Stimulated activated CD4-positive, alpha-beta T cell treated with anti-CD3 and anti-CD28 coated beads, Interleukin-1b, Interleukin-23, amount 100 ng/mL, for 24 hours (primary cell): Measurements from ENCODE around the gene SCUBE3.

Source experiments
- DNase-seq, 4 experiments: peaks; one replicate each; pipeline ENCODE4 v3.0.0-alpha.2; 2020; ENCODE audit warnings: low read depth in 4 of 4, low spot score in 1 of 4

Gene SCUBE3

DNA sequence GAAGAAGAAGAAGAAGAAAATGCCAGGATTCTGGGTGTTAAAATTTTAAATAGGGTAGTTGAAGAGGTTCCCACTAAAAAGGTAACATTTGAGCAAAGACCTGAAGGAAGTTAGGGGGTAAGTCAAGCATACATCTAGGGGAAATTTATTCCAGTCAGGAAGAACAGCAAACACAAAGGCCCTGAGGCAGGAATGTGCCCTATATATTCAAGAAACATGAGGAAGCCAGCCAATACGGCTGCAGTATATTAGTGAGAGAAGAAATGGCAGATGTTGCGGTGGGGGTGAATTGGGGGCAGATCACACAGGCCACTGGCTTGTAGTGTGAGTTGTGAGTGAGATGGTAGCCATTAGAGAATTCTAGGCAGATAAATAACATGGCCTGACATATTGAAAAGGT, 51.8 kb downstream of the SCUBE3 start:
- DNase-seq, result no peak

- DNase-seq, result no peak
Measured at GRCh38 chr6:35267446-35267845, 53.7 kb downstream of the SCUBE3 start.

DNA sequence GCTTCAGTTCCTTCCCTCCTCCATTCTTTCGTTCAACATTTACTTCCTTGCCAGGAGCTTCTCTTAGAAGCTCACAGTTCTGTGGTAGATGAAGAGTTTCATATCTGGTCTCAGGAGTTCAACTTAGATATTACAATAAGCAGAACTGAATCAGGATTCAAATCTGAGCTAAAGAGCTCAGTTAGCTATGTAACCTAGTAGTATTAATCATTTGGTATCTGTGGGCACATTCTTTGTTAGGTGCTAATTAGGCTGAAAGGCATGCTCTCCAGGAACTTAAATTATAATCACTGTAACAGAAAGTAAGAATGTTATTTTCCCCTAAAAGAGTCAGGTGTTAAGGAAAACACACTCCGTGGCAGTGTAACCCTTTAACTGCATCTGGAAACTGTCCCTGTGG, 54.1 kb downstream of the SCUBE3 start:
- no peak for DNase-seq

- DNase-seq, result no peak
Measured at GRCh38 chr6:35272005-35272404, 58.2 kb downstream of the SCUBE3 start.

DNA sequence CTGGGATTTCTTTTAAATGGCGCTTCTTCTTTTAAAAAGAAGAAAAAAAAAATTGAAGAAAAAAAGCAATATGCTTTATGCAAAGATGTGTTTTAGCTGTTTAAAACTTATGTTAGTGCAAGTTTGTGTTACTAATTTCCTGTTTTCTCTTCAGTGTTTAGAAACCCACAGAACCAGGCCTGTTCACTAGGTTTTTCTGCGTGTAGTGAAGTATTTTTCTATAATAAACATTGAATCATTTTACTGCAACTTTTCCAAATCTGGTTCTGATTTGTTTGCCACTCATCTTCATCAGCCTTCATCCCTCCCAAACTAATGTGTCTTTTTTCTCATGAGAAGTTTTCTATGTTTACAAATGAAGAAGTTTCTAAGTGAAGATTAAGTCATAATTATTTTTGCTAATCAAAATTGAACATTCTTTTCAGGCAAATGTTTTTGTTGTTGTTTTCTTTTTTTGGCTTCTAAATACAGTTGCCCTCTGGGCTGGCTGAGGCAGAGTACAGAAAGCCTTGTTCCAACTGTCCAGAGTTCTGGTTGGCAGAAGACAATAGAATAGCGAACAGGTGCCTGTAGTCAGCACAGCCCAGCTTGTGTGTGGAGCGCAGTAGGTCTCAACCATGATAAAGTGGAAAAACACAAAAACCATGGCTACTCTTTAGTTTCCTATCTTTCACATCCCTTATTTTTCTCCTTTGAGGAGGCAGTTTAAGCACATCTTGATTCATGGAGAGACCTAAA, 60.2 kb downstream of the SCUBE3 start:
- DNase-seq, result no peak

DNA sequence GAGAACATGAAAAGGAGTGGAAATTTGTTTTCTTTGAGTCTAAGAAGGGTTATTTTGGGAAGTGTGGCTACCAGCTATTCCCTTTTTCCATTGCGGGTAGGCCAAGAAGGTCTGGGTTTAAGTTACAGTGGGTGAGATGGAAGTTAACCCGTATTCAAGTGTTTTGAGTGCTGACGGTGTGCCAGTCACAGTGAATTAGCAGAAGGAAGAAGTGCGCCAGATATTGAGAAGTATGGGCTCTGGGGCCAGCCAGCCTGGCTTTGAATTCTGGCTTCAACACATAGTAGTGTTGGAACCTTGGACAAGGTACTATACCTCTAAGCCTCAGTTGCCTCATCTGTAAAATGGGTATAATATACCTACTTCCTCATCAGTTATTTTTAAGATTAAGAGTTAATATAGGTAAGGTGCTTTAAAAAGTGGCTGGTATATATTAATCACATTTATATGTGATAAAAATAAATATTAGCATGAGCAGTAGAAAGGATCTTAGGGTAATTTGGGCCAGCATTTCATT, 62.0 kb downstream of the SCUBE3 start:
- DNase-seq, result no peak

GRCh38 chr6:35278708-35279107, 65.0 kb downstream of the SCUBE3 start:
- DNase-seq, result no peak

DNA sequence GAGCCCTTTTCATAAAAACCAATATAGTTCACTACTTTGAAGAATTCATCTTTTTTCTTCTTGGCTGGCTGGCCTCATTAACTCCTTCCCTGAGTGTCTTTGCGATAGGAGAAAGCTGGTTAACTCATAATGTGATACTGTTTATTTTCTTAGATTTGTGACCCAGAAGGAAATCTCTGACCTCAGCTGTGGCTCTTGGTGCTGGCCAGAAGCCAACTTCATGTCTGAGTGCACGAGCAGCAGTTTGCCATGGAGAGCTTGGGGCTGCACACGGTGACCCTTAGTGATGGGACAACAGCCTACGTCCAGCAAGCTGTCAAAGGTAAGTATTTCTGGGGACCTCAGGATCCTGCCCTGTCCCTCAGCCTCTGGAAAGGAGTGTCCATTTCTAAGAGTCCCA, 67.1 kb downstream of the SCUBE3 start:
- DNase-seq, result no peak

- DNase-seq, result no peak
Measured at GRCh38 chr6:35282472-35282871, 68.7 kb downstream of the SCUBE3 start.

DNA sequence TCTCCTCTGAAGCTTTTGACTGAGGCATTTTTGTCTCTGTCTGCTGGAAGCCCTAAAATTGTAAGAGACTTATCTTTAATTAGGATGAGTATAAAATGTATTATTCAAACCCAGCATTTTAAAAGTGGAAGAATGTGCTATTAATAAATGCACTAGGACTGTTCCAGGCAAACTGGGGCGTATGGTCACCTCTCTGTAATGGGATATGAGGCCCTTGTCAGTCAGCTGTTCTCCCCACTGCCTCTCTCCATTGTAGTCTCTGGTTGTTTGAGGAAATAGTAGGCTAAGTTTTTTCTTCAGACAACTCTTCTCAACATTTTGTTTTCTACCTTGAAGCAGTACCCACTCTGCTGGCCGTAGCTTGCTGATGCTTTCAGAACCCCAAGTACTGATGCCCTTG, 69.6 kb downstream of the SCUBE3 start:
- DNase-seq, result no peak

DNA sequence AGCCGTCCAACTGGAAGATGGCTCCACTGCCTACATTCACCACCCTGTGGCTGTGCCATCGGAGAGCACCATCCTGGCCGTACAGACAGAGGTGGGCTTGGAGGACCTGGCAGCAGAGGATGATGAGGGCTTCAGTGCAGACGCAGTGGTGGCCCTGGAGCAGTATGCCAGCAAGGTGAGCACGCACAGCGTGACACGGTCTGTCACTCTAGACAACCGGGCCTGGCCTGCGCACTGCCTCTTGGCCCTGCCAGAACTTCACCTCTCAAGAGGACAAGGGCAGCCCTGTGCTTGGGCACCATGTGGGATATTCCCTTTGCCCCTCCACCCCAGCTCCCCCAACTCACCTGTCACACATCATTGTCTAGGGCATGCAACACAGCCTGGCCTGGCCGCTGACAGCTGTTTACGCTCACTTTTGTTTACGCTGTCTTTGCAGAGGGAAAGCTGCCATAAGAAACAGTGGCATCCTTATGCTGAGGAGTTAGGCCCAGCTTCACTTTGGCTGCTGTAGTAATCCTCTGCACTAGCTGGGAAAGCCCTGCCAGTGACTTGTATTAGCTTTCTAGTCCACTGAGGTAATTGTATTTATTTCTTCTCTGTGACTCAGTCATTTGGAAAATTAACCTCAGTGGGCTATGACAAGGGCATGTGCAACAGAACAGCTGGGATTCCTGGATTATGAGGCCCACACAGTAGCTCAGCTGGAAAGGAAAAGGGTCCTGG, 74.1 kb downstream of the SCUBE3 start:
- no peak for DNase-seq

GRCh38 chr6:35288834-35289233, 75.1 kb downstream of the SCUBE3 start:
- no peak for DNase-seq

DNA sequence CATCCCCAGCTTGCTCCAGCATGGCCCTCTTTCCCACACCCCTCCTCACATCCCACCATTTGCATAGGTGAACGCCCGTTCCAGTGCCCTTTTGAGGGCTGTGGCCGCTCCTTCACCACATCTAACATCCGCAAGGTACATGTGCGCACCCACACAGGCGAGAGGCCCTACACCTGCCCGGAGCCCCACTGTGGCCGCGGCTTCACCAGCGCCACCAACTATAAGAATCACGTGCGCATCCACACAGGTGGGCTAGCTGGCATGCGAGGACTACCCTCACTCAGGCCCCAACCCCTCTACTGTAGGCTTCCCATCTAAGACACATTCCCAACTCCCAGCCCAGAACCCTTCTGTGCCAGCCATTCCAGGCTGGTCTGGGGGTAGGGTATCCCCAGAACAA, 77.7 kb downstream of the SCUBE3 start:
- no peak for DNase-seq

GRCh38 chr6:35292494-35292893, 78.7 kb downstream of the SCUBE3 start:
- no peak for DNase-seq

GRCh38 chr6:35293681-35294080, 79.9 kb downstream of the SCUBE3 start:
- DNase-seq, result no peak

- DNase-seq, result peak in 1 of 4 experiments; percentile 31
Measured at GRCh38 chr6:35294308-35294945, 80.7 kb downstream of the SCUBE3 start.

DNA sequence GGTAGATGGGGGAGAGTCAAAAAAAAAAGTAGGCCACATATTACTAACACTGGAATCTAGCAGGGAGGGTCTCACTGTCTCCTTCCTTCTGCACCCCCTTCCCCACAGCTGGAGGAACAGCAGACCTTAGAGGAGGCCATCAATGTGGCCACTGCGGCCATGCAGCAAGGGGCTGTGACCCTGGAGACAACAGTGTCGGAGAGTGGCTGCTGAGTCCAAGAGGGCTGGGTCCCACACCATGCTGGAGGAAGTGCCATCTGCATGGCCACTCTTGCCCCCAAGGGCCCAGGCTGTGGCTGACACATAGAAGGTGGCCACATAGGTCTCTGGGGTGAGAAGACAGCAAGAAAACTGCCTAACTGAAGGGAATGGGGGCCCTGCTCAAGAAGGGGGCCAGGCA, 81.3 kb downstream of the SCUBE3 start:
- no peak for DNase-seq

GRCh38 chr6:35295521-35296315, 82.0 kb downstream of the SCUBE3 start:
- DNase-seq, result no peak

- no peak for DNase-seq
Measured at GRCh38 chr6:35296931-35297600, 83.3 kb downstream of the SCUBE3 start.

DNA sequence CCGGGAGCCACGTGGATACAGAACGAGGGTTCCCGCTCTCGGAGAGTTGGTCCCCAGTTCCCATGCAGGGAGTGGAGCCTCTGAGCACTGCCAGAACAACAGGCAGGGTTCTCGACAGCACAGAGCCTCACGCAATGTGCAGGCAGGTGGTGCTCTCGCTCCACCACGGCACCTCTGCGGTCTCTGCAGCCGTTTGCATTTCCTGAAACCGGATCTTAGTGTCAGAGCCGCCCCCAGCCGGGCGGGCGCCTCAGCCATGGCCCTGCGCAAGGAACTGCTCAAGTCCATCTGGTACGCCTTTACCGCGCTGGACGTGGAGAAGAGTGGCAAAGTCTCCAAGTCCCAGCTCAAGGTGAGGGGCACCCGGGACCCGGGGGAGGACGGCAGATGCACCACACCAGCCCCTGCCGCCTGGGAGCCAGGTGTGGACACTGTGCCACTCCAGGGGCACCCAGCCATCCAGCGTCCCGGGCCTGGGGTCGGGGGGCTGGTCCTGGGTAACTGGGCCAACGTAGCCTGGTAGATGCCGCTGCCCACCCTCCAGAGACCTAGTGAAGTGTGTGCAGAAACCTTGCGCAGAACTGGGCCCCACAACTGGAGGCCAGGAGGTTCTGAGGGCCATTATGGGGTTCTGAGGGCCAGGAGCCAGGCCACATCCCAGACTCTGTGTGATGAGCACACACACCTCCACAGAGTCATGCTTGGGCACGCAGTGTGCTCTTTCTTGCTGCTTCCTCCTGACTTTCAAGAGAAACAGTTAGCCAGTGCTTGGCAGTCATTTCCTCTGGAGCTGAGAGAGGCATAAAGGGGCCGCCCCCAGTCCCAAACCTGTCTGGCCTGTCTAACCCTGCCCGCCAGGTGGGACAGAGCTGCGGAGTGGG, 84.1 kb downstream of the SCUBE3 start, which contains the start of gene DEF6:
DEF6 (plus strand) TSS at position 218 of the 881 bp plus-strand sequence; CDS start at position 257, 39 bp downstream.
- DNase-seq, result peak; percentile 59 to 79 (median 73)
